K562 (cell line): ENCODE measurements around the gene CAMK2A.

ENCODE experiments used
- SRSF9 ChIP-seq: fragments of 200-400 bp; formaldehyde crosslinking; IDR thresholded peaks from 2 replicates; pipeline ENCODE4 v1.6.1; 2017; ENCODE audit warnings: low read depth, low read length, borderline replicate concordance
- TF ChIP-seq, protein P1 (sequence below): sonication (generic); formaldehyde crosslinking; IDR thresholded peaks from 2 replicates; pipeline ENCODE4 v1.5.0; 2020; ENCODE audit warnings: missing genetic modification reagents

- TF ChIP-seq, protein P1, sequence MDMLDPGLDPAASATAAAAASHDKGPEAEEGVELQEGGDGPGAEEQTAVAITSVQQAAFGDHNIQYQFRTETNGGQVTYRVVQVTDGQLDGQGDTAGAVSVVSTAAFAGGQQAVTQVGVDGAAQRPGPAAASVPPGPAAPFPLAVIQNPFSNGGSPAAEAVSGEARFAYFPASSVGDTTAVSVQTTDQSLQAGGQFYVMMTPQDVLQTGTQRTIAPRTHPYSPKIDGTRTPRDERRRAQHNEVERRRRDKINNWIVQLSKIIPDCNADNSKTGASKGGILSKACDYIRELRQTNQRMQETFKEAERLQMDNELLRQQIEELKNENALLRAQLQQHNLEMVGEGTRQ (CRISPR knock-in tag): no peak
- no peak for TF ChIP-seq SRSF9
Measured at GRCh38 chr5:150246429-150246828, 43.1 kb downstream of the CAMK2A start.
